Chondrocyte (in vitro differentiated cells): Measurements from ENCODE around the gene ZPBP. TPM values are rescaled to one million over a fixed set of nuclear protein-coding genes. Genes with fewer than 3 reads are reported as not detected.

ENCODE experiments used
- DNase-seq: peaks from one replicate; pipeline ENCODE4 v3.0.0; 2021; ENCODE audit warnings: mixed read lengths, low spot score
- H3K27ac Mint-ChIP-seq: one replicate; pipeline ENCODE4 v1.8.0; 2021; ENCODE audit warnings: mild to moderate bottlenecking, moderate library complexity, mixed read lengths; ENCODE audit not compliant: unreplicated experiment
- H3K27me3 Mint-ChIP-seq: 2 replicates; pipeline ENCODE4 v1.8.0; 2021; ENCODE audit warnings: low read depth, mixed read lengths
- H3K36me3 Mint-ChIP-seq: 2 replicates; pipeline ENCODE4 v1.8.0; 2021; ENCODE audit warnings: low read depth, mixed read lengths
- H3K4me1 Mint-ChIP-seq: 2 replicates; pipeline ENCODE4 v1.8.0; 2021; ENCODE audit warnings: low read depth, mild to moderate bottlenecking, mixed read lengths
- H3K4me3 Mint-ChIP-seq: one replicate; pipeline ENCODE4 v1.8.0; 2021; ENCODE audit warnings: mild to moderate bottlenecking, moderate library complexity, mixed read lengths; ENCODE audit not compliant: unreplicated experiment
- H3K9me3 Mint-ChIP-seq: 2 replicates; pipeline ENCODE4 v1.8.0; 2021; ENCODE audit warnings: low read depth, mixed read lengths
- total RNA-seq: library from RNA; stranded (reverse); gene quantifications from 3 replicates; pipeline ENCODE4 v1.2.1, GENCODE V29; 2021
- TF ChIP-seq, protein P1 (sequence below): fragments of 200-600 bp; sonication (generic); IDR thresholded peaks from 2 replicates; pipeline ENCODE4 v1.5.0; 2021; ENCODE audit warnings: antibody characterized with exemption, mild to moderate bottlenecking, moderate library complexity

Gene ZPBP
- total RNA-seq, 1 donor from 2014 or later: not detected

- peak overlapping the region; percentile 77 for H3K4me3 Mint-ChIP-seq
- H3K9me3 Mint-ChIP-seq: peaks cover 20% of the 10 kb centered on the region
- no peaks in the 10 kb centered on the region for H3K36me3 Mint-ChIP-seq
- no peaks in the 10 kb centered on the region for H3K27me3 Mint-ChIP-seq
- peaks cover 16% of the 10 kb centered on the region for H3K4me1 Mint-ChIP-seq
- no peak for DNase-seq
- no peak overlapping the region for H3K27ac Mint-ChIP-seq
- TF ChIP-seq, protein P1, sequence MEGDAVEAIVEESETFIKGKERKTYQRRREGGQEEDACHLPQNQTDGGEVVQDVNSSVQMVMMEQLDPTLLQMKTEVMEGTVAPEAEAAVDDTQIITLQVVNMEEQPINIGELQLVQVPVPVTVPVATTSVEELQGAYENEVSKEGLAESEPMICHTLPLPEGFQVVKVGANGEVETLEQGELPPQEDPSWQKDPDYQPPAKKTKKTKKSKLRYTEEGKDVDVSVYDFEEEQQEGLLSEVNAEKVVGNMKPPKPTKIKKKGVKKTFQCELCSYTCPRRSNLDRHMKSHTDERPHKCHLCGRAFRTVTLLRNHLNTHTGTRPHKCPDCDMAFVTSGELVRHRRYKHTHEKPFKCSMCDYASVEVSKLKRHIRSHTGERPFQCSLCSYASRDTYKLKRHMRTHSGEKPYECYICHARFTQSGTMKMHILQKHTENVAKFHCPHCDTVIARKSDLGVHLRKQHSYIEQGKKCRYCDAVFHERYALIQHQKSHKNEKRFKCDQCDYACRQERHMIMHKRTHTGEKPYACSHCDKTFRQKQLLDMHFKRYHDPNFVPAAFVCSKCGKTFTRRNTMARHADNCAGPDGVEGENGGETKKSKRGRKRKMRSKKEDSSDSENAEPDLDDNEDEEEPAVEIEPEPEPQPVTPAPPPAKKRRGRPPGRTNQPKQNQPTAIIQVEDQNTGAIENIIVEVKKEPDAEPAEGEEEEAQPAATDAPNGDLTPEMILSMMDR: no peak
Measured at GRCh38 chr7:50069613-50070012, 23.4 kb downstream of the ZPBP start.

DNA sequence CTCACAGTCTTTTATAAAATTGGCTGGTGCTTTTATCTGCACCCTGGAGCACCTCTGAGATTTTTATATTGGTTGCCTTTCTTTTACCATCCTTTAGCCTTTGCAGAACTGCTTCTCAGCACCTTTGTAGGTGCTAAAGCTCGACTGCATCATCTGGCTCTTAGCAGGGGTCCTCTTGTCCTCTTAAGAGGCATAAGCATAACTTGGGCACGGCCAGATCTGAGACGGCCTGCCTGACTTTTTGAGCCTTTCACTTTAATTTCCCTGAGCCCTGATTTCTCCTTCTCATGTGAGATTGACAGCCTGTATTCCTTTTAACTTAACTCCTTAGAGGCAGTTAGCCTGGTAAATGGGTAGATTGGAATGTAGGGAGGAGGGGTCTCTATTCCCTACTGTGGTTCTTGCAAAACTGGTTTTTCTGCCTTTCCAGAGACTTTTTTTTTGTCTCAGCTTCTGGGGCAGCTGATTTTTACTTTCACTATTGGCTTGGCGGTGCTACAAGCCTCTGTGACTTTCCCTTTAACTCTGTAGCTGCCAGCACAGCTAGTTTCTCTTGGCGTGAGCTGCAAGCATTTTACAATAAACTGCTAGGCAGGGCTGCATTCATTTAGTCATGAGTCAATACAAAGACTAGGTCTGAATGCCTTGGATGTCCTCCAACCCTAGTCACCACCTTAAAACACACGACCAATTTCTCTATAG lies 24.0 kb downstream of the ZPBP start:
- peak overlapping the region; percentile 46 for H3K27ac Mint-ChIP-seq
- no peak for DNase-seq
- H3K36me3 Mint-ChIP-seq: no peaks in the 10 kb centered on the region
- no peaks in the 10 kb centered on the region for H3K27me3 Mint-ChIP-seq
- H3K9me3 Mint-ChIP-seq: peaks cover 19% of the 10 kb centered on the region
- peak overlapping the region; percentile 77 for H3K4me3 Mint-ChIP-seq
- H3K4me1 Mint-ChIP-seq: peaks cover 16% of the 10 kb centered on the region
- TF ChIP-seq, protein P1: no peak

GRCh38 chr7:50068026-50068425 lies 25.0 kb downstream of the ZPBP start:
- TF ChIP-seq, protein P1: no peak
- H3K9me3 Mint-ChIP-seq: peaks cover 15% of the 10 kb centered on the region
- no peak overlapping the region for H3K4me3 Mint-ChIP-seq
- peaks cover 16% of the 10 kb centered on the region for H3K4me1 Mint-ChIP-seq
- no peaks in the 10 kb centered on the region for H3K36me3 Mint-ChIP-seq
- no peak overlapping the region for H3K27ac Mint-ChIP-seq
- no peaks in the 10 kb centered on the region for H3K27me3 Mint-ChIP-seq
- no peak for DNase-seq

DNA sequence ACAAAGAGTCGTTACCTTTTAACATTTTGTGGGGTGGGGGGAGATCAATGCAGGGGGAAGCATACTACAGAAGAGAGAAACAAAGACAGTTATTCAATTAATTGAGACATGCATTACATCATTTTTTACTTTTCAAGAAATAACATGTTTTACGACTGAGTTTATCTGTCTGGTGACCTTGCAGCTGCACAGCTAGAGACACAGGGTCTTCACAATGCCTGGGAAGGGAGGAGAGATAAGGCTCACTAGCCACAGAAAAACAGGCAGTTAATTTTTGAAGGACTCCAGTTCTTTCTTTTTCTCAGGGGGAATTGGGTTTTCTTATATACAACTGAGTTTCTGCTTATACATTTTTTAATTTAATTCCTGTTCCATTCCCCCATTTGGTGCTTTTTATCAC lies 30.1 kb downstream of the ZPBP start:
- no peak overlapping the region for H3K4me3 Mint-ChIP-seq
- H3K27me3 Mint-ChIP-seq: no peaks in the 10 kb centered on the region
- H3K4me1 Mint-ChIP-seq: no peaks in the 10 kb centered on the region
- TF ChIP-seq, protein P1: no peak
- peaks cover 13% of the 10 kb centered on the region for H3K9me3 Mint-ChIP-seq
- DNase-seq: no peak
- no peaks in the 10 kb centered on the region for H3K36me3 Mint-ChIP-seq
- H3K27ac Mint-ChIP-seq: no peak overlapping the region

DNA sequence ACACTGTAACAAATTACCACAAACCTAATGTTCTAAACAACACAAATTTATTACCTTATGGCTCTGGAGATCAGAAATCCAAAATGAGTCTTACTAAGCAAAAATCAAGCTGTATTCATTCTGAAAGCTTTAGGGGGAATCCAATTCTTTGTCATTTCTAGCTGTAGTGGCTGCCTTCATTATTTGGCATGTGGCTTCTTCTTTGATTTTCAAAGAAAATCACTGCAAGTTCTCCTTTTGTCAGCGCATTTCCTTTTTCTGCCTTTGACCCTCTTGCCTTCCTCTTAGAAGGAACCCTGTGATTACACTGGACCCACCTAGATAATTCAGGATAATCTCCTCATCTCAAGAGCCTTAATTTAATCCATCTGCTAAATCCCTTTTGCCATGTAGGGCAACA lies 36.9 kb downstream of the ZPBP start:
- Mint-ChIP-seq H3K4me3 (no peak overlapping the region), H3K9me3 (no peaks in the 10 kb centered on the region), H3K27me3 (peaks cover 15% of the 10 kb centered on the region), H3K27ac (no peak overlapping the region), H3K36me3 (no peaks in the 10 kb centered on the region), H3K4me1 (no peaks in the 10 kb centered on the region)
- DNase-seq: no peak
- TF ChIP-seq, protein P1: no peak
